Neural progenitor cell (in vitro differentiated cells): ENCODE data around the gene LPCAT4.

Experiments used
- EZH2 ChIP-seq: fragments of 200-600 bp; sonication (generic); IDR thresholded peaks from 2 replicates; pipeline ENCODE4 v1.6.1; 2017; ENCODE audit warnings: antibody characterized with exemption, mild to moderate bottlenecking, moderate library complexity
- EZH2phosphoT487 ChIP-seq: fragments of 200-600 bp; sonication (generic); IDR thresholded peaks from 2 replicates; pipeline ENCODE4 v1.6.1; 2017; ENCODE audit warnings: antibody characterized with exemption
- TF ChIP-seq, protein P1 (sequence below): fragments of 200-600 bp; sonication (generic); IDR thresholded peaks from 2 replicates; pipeline ENCODE4 v1.5.1; 2017; ENCODE audit warnings: antibody characterized with exemption, mild to moderate bottlenecking

DNA sequence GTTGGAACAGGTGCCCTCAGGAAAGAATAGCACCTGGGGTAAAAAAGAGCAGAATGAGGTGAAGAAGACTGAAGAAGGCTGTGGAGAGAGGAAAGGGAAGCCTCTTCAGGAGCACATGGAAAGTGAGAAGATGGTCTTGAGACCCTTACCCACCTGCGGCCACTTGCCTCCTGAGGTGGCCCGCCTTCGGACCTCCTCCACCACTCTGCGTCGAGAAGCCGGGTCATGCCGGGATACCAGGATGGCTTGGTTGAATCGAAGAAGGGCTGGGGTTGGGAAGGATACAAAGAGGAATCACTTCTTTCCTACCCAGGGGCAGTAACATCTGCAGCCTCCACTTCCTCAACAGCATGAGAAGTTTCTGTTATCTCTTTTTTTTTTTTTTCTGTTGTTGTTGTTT lies 3.0 kb downstream of the LPCAT4 start:
- TF ChIP-seq, protein P1, sequence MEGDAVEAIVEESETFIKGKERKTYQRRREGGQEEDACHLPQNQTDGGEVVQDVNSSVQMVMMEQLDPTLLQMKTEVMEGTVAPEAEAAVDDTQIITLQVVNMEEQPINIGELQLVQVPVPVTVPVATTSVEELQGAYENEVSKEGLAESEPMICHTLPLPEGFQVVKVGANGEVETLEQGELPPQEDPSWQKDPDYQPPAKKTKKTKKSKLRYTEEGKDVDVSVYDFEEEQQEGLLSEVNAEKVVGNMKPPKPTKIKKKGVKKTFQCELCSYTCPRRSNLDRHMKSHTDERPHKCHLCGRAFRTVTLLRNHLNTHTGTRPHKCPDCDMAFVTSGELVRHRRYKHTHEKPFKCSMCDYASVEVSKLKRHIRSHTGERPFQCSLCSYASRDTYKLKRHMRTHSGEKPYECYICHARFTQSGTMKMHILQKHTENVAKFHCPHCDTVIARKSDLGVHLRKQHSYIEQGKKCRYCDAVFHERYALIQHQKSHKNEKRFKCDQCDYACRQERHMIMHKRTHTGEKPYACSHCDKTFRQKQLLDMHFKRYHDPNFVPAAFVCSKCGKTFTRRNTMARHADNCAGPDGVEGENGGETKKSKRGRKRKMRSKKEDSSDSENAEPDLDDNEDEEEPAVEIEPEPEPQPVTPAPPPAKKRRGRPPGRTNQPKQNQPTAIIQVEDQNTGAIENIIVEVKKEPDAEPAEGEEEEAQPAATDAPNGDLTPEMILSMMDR = no peak
- TF ChIP-seq EZH2 (no peak), EZH2phosphoT487 (no peak)
